Osteocyte (in vitro differentiated cells): ENCODE measurements around the gene SYTL1. TPM values are rescaled to one million over a fixed set of nuclear protein-coding genes. Genes with fewer than 3 reads are reported as not detected.
A peak's percentile ranks its signal among the peaks of the same experiment; 100 is the strongest.

Source experiments
- DNase-seq: peaks from one replicate; pipeline ENCODE4 v3.0.0; 2021; ENCODE audit warnings: mixed read lengths; ENCODE audit not compliant: unreplicated experiment; ENCODE audit errors: extremely low spot score
- H3K27ac Mint-ChIP-seq: one replicate; pipeline ENCODE4 v1.8.0; 2021; ENCODE audit warnings: mild to moderate bottlenecking, mixed read lengths; ENCODE audit not compliant: unreplicated experiment
- H3K27me3 Mint-ChIP-seq: one replicate; pipeline ENCODE4 v1.8.0; 2021; ENCODE audit warnings: mixed read lengths; ENCODE audit not compliant: unreplicated experiment
- H3K36me3 Mint-ChIP-seq: one replicate; pipeline ENCODE4 v1.8.0; 2021; ENCODE audit warnings: mixed read lengths; ENCODE audit not compliant: unreplicated experiment
- H3K4me1 Mint-ChIP-seq: one replicate; pipeline ENCODE4 v1.8.0; 2021; ENCODE audit warnings: mixed read lengths; ENCODE audit not compliant: unreplicated experiment
- H3K4me3 Mint-ChIP-seq: one replicate; pipeline ENCODE4 v1.8.0; 2021; ENCODE audit warnings: mild to moderate bottlenecking, moderate library complexity, mixed read lengths; ENCODE audit not compliant: unreplicated experiment
- H3K9me3 Mint-ChIP-seq: one replicate; pipeline ENCODE4 v1.8.0; 2021; ENCODE audit warnings: mixed read lengths; ENCODE audit not compliant: unreplicated experiment
- CTCF ChIP-seq: fragments of 200-600 bp; sonication (generic); IDR thresholded peaks from 2 replicates; pipeline ENCODE4 v1.5.0; 2021; ENCODE audit warnings: antibody characterized with exemption, mild to moderate bottlenecking, moderate library complexity
- total RNA-seq: library from RNA; stranded (reverse); gene quantifications from 2 replicates; pipeline ENCODE4 v1.2.1, GENCODE V29; 2021

SYTL1 gene
- total RNA-seq, 1 donor from 2014 or later, result 0.46 TPM

- H3K36me3 Mint-ChIP-seq, result no peaks in the 10 kb centered on the region
- peaks cover 21% of the 10 kb centered on the region for H3K4me1 Mint-ChIP-seq
- no peaks in the 10 kb centered on the region for H3K27me3 Mint-ChIP-seq
- no peak overlapping the region for H3K4me3 Mint-ChIP-seq
- no peak overlapping the region for H3K27ac Mint-ChIP-seq
- DNase-seq, result no peak
- TF ChIP-seq CTCF, result no peak
- H3K9me3 Mint-ChIP-seq, result no peaks in the 10 kb centered on the region
Observed at GRCh38 chr1:27346991-27347624, 5.3 kb downstream of the SYTL1 start.

- no peak for DNase-seq
- Mint-ChIP-seq H3K27me3 (no peaks in the 10 kb centered on the region), H3K27ac (no peak overlapping the region), H3K36me3 (no peaks in the 10 kb centered on the region), H3K4me3 (peak overlapping the region; percentile 18), H3K4me1 (peaks cover 14% of the 10 kb centered on the region), H3K9me3 (no peaks in the 10 kb centered on the region)
- no peak for TF ChIP-seq CTCF
Observed at GRCh38 chr1:27348861-27349783, 7.3 kb downstream of the SYTL1 start.

- H3K27ac Mint-ChIP-seq, result no peak overlapping the region
- DNase-seq, result no peak
- H3K9me3 Mint-ChIP-seq, result no peaks in the 10 kb centered on the region
- no peaks in the 10 kb centered on the region for H3K36me3 Mint-ChIP-seq
- peaks cover 14% of the 10 kb centered on the region for H3K4me1 Mint-ChIP-seq
- H3K4me3 Mint-ChIP-seq, result peak overlapping the region; percentile 38
- no peak for TF ChIP-seq CTCF
- no peaks in the 10 kb centered on the region for H3K27me3 Mint-ChIP-seq
Observed at GRCh38 chr1:27349784-27350662, 8.2 kb downstream of the SYTL1 start.

- H3K27ac Mint-ChIP-seq, result no peak overlapping the region
- no peak for DNase-seq
- TF ChIP-seq CTCF, result no peak
- peaks cover 14% of the 10 kb centered on the region for H3K4me1 Mint-ChIP-seq
- H3K27me3 Mint-ChIP-seq, result no peaks in the 10 kb centered on the region
- peaks cover 7% of the 10 kb centered on the region for H3K36me3 Mint-ChIP-seq
- no peaks in the 10 kb centered on the region for H3K9me3 Mint-ChIP-seq
- peak overlapping the region; percentile 26 for H3K4me3 Mint-ChIP-seq
Observed at GRCh38 chr1:27350663-27351540, 9.1 kb downstream of the SYTL1 start.
